Activated CD4-positive, alpha-beta T cell treated with anti-CD3 and anti-CD28 coated beads, Interleukin-2, amount 10 ng/mL, durations not matched to agents 24 days and 14 days (primary cell): ENCODE measurements around the gene CFAP206. TPM values are rescaled to one million over a fixed set of nuclear protein-coding genes. Genes with fewer than 3 reads are reported as not detected.

Experiments
- DNase-seq: peaks from one replicate; pipeline ENCODE4 v3.0.0; 2022
- H3K27ac Mint-ChIP-seq: one replicate; pipeline ENCODE4 v1.8.0; 2022; ENCODE audit warnings: mild to moderate bottlenecking, mixed read lengths
- H3K27me3 Mint-ChIP-seq: one replicate; pipeline ENCODE4 v1.8.0; 2022; ENCODE audit warnings: mixed read lengths
- H3K36me3 Mint-ChIP-seq: one replicate; pipeline ENCODE4 v1.8.0; 2022; ENCODE audit warnings: low read depth, mild to moderate bottlenecking, mixed read lengths
- H3K4me1 Mint-ChIP-seq: one replicate; pipeline ENCODE4 v1.8.0; 2021; ENCODE audit warnings: mixed read lengths
- H3K4me3 Mint-ChIP-seq: one replicate; pipeline ENCODE4 v1.8.0; 2022; ENCODE audit warnings: mild to moderate bottlenecking, moderate library complexity, mixed read lengths
- H3K9me3 Mint-ChIP-seq: one replicate; pipeline ENCODE4 v1.8.0; 2021; ENCODE audit warnings: mixed read lengths
- intact Hi-C: fragments of 100-400 bp; cut with micrococcal nuclease; formaldehyde crosslinking; loops from one replicate; pipeline ENCODE4 v1.15.1; 2023
- total RNA-seq: library from RNA; stranded (reverse); gene quantifications from 2 replicates; pipeline ENCODE4 v1.2.3, GENCODE V29; 2022

CFAP206 gene
- not detected in 2 replicates for total RNA-seq

GRCh38 chr6:87407901-87408720 is at the start of gene CFAP206:
Gene CFAP206, plus strand, starts transcription at chr6:87407972. Its CDS starts 1,868 bp downstream, at chr6:87409840.
- intact Hi-C loops: loop anchor here (1.0 to 5.0 kb wide), 4 partner anchors 64 to 294 kb away; partner anchors contain the start of genes AKIRIN2, SLC35A1, SMIM8 and ZNF292
- peaks cover 3% of the 10 kb centered on the region for H3K4me1 Mint-ChIP-seq
- peak within 1 kb of the TSS; percentile 59 for H3K27ac Mint-ChIP-seq
- no peaks in the 10 kb centered on the region for H3K36me3 Mint-ChIP-seq
- H3K4me3 Mint-ChIP-seq: peak within 1 kb of the TSS; percentile 86
- peak; percentile 91 for DNase-seq
- no peaks in the 10 kb centered on the region for H3K9me3 Mint-ChIP-seq
- peaks cover 25% of the 10 kb centered on the region for H3K27me3 Mint-ChIP-seq

- Mint-ChIP-seq H3K27me3 (no peaks in the 10 kb centered on the region), H3K36me3 (no peaks in the 10 kb centered on the region), H3K4me3 (no peak overlapping the region), H3K27ac (no peak overlapping the region), H3K4me1 (no peaks in the 10 kb centered on the region), H3K9me3 (peaks cover 7% of the 10 kb centered on the region)
- no peak for DNase-seq
- intact Hi-C loops: no loop called here
These were observed 43.0 kb upstream of the CFAP206 start for GRCh38 chr6:87364602-87365252.

- no peaks in the 10 kb centered on the region for H3K36me3 Mint-ChIP-seq
- H3K4me1 Mint-ChIP-seq: no peaks in the 10 kb centered on the region
- DNase-seq: no peak
- H3K27ac Mint-ChIP-seq: no peak overlapping the region
- H3K27me3 Mint-ChIP-seq: no peaks in the 10 kb centered on the region
- no peak overlapping the region for H3K4me3 Mint-ChIP-seq
- H3K9me3 Mint-ChIP-seq: peaks cover 7% of the 10 kb centered on the region
- intact Hi-C loops: no loop called here
These were observed 41.5 kb upstream of the CFAP206 start for GRCh38 chr6:87366072-87366827.

GRCh38 chr6:87366899-87367298 is 40.9 kb upstream of the CFAP206 start:
- Mint-ChIP-seq H3K27ac (no peak overlapping the region), H3K36me3 (no peaks in the 10 kb centered on the region), H3K27me3 (no peaks in the 10 kb centered on the region), H3K9me3 (peaks cover 7% of the 10 kb centered on the region), H3K4me1 (no peaks in the 10 kb centered on the region), H3K4me3 (no peak overlapping the region)
- intact Hi-C loops: no loop called here
- DNase-seq: no peak

GRCh38 chr6:87373377-87373776 is 34.4 kb upstream of the CFAP206 start:
- DNase-seq: no peak
- no peaks in the 10 kb centered on the region for H3K9me3 Mint-ChIP-seq
- H3K36me3 Mint-ChIP-seq: no peaks in the 10 kb centered on the region
- no peak overlapping the region for H3K27ac Mint-ChIP-seq
- H3K27me3 Mint-ChIP-seq: no peaks in the 10 kb centered on the region
- intact Hi-C loops: no loop called here
- H3K4me3 Mint-ChIP-seq: no peak overlapping the region
- no peaks in the 10 kb centered on the region for H3K4me1 Mint-ChIP-seq

- Mint-ChIP-seq H3K4me1 (peaks cover 8% of the 10 kb centered on the region), H3K9me3 (no peaks in the 10 kb centered on the region), H3K27ac (no peak overlapping the region), H3K27me3 (no peaks in the 10 kb centered on the region), H3K36me3 (no peaks in the 10 kb centered on the region), H3K4me3 (no peak overlapping the region)
- intact Hi-C loops: no loop called here
- no peak for DNase-seq
These were observed 32.5 kb upstream of the CFAP206 start for GRCh38 chr6:87375315-87375714.

GRCh38 chr6:87376643-87377042 is 31.1 kb upstream of the CFAP206 start:
- Mint-ChIP-seq H3K27ac (no peak overlapping the region), H3K9me3 (no peaks in the 10 kb centered on the region), H3K27me3 (no peaks in the 10 kb centered on the region), H3K4me3 (no peak overlapping the region), H3K36me3 (no peaks in the 10 kb centered on the region), H3K4me1 (peaks cover 8% of the 10 kb centered on the region)
- intact Hi-C loops: no loop called here
- no peak for DNase-seq

- DNase-seq: no peak
- no peaks in the 10 kb centered on the region for H3K27me3 Mint-ChIP-seq
- H3K36me3 Mint-ChIP-seq: no peaks in the 10 kb centered on the region
- no peak overlapping the region for H3K4me3 Mint-ChIP-seq
- H3K9me3 Mint-ChIP-seq: no peaks in the 10 kb centered on the region
- H3K27ac Mint-ChIP-seq: no peak overlapping the region
- H3K4me1 Mint-ChIP-seq: peaks cover 8% of the 10 kb centered on the region
- intact Hi-C loops: no loop called here
These were observed 28.8 kb upstream of the CFAP206 start for GRCh38 chr6:87378947-87379346.

- Mint-ChIP-seq H3K27ac (no peak overlapping the region), H3K4me1 (peaks cover 8% of the 10 kb centered on the region), H3K9me3 (no peaks in the 10 kb centered on the region), H3K4me3 (no peak overlapping the region), H3K36me3 (no peaks in the 10 kb centered on the region), H3K27me3 (no peaks in the 10 kb centered on the region)
- intact Hi-C loops: no loop called here
- no peak for DNase-seq
These were observed 24.9 kb upstream of the CFAP206 start for GRCh38 chr6:87382861-87383260.

- intact Hi-C loops: no loop called here
- Mint-ChIP-seq H3K27me3 (no peaks in the 10 kb centered on the region), H3K4me1 (peaks cover 2% of the 10 kb centered on the region), H3K9me3 (no peaks in the 10 kb centered on the region), H3K4me3 (no peak overlapping the region), H3K27ac (no peak overlapping the region), H3K36me3 (no peaks in the 10 kb centered on the region)
- DNase-seq: no peak
These were observed 23.7 kb upstream of the CFAP206 start for GRCh38 chr6:87384038-87384437.

- Mint-ChIP-seq H3K4me3 (no peak overlapping the region), H3K36me3 (no peaks in the 10 kb centered on the region), H3K27me3 (no peaks in the 10 kb centered on the region), H3K4me1 (no peaks in the 10 kb centered on the region), H3K9me3 (no peaks in the 10 kb centered on the region), H3K27ac (no peak overlapping the region)
- intact Hi-C loops: no loop called here
- no peak for DNase-seq
These were observed 23.3 kb upstream of the CFAP206 start for GRCh38 chr6:87384449-87384848.

- intact Hi-C loops: loop anchor here (5.0 to 10.0 kb wide), 3 partner anchors 203 to 1481 kb away; partner anchors contain the start of gene ORC3
- H3K4me1 Mint-ChIP-seq: no peaks in the 10 kb centered on the region
- no peak overlapping the region for H3K27ac Mint-ChIP-seq
- no peaks in the 10 kb centered on the region for H3K36me3 Mint-ChIP-seq
- peak; percentile 54 for DNase-seq
- no peaks in the 10 kb centered on the region for H3K9me3 Mint-ChIP-seq
- H3K4me3 Mint-ChIP-seq: no peak overlapping the region
- H3K27me3 Mint-ChIP-seq: no peaks in the 10 kb centered on the region
These were observed 16.4 kb upstream of the CFAP206 start for GRCh38 chr6:87391334-87391733.

- H3K36me3 Mint-ChIP-seq: no peaks in the 10 kb centered on the region
- no peaks in the 10 kb centered on the region for H3K4me1 Mint-ChIP-seq
- no peak overlapping the region for H3K27ac Mint-ChIP-seq
- peak; percentile 82 for DNase-seq
- H3K27me3 Mint-ChIP-seq: no peaks in the 10 kb centered on the region
- intact Hi-C loops: loop anchor here (2.0 to 10.0 kb wide), 5 partner anchors 202 to 1479 kb away; partner anchors contain the start of gene ORC3
- H3K4me3 Mint-ChIP-seq: no peak overlapping the region
- H3K9me3 Mint-ChIP-seq: no peaks in the 10 kb centered on the region
These were observed 14.6 kb upstream of the CFAP206 start for GRCh38 chr6:87393026-87393622.
